ENCODE data around the gene RFK.

Gene RFK

DNA sequence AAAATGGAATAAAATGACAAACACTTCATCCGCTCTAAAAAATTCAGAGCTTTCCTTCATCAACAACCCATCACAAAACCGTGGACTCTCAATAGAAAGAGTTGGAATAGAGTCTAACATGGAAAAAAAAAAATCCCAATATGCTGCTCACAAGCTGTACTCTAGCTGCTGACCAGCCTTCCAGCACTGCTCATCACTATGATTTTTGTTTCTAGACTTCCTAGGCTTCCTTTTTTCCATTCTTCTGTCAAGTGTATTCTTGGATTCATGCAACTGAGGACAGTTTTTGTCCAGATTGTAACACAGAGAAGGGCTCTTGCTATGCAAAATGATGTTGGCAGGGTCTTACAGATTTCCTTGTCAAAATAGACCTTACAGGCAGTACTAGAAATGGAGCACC, 34.5 kb downstream of the RFK start:
- H3K4me3 ChIP-seq (ENCODE audit: low read depth, low read length): no peak overlapping the region
- TF ChIP-seq, protein P1, sequence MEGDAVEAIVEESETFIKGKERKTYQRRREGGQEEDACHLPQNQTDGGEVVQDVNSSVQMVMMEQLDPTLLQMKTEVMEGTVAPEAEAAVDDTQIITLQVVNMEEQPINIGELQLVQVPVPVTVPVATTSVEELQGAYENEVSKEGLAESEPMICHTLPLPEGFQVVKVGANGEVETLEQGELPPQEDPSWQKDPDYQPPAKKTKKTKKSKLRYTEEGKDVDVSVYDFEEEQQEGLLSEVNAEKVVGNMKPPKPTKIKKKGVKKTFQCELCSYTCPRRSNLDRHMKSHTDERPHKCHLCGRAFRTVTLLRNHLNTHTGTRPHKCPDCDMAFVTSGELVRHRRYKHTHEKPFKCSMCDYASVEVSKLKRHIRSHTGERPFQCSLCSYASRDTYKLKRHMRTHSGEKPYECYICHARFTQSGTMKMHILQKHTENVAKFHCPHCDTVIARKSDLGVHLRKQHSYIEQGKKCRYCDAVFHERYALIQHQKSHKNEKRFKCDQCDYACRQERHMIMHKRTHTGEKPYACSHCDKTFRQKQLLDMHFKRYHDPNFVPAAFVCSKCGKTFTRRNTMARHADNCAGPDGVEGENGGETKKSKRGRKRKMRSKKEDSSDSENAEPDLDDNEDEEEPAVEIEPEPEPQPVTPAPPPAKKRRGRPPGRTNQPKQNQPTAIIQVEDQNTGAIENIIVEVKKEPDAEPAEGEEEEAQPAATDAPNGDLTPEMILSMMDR (IDR thresholded peaks at IDR 0.05; ENCODE audit: low read depth, low read length, missing control alignments): no peak
- no peak for DNase-seq (ENCODE audit: low read depth)

DNA sequence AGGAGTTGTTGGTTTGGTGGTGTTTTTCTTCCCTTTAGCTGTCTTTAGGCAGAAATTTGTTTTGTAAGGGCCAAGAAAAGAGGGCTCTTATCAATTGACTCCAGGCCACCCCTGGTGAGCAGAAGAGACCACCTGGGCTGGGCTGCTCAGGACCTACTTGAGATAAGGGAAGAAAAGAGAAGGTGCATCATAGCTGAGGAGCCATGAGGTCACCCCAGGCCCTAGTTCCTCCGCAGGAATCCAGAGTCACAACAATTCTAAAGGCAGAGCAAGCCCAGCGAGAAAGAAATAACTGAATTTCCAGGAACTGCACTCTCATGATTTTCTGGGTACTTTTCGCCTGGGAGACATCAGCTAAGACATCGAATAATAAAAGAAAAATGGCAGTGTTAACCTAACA, 34.9 kb downstream of the RFK start:
- no peak for DNase-seq (ENCODE audit: low read depth)
- H3K4me3 ChIP-seq (ENCODE audit: low read depth, low read length): no peak overlapping the region
- TF ChIP-seq, protein P1 (IDR thresholded peaks at IDR 0.05; ENCODE audit: low read depth, low read length, missing control alignments): no peak

DNA sequence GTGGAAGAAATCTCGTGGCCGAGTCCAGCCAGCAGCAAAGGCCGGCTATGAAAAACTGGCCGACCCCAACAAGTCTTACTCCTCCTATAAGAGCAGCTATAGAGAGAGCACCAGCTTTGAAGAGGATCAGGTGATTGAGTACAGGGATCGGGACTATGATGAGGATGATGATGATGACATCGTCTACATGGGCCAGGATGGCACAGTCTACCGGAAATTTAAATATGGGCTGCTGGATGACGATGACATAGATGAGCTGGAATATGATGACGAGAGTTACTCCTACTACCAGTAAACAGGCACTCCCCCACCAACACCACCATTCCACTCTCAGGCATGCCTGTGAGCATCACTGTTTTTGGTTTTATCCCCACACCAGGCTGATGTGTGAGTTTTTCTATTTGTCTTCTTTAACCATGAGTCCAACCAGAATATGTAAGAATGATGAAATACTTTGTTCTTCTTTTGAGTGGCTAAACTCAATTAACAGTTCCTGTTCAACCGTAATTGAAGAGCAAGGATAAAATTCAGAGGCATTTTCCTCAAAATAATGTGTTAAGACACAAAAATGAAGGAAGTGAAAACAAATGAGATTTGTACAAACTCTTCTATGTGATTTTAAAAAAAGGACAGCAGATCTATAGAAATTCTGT, 35.5 kb downstream of the RFK start:
- no peak overlapping the region for H3K4me3 ChIP-seq (ENCODE audit: low read depth, low read length)
- DNase-seq (ENCODE audit: low read depth): no peak
- TF ChIP-seq, protein P1 (IDR thresholded peaks at IDR 0.05; ENCODE audit: low read depth, low read length, missing control alignments): no peak

- TF ChIP-seq, protein P1 (IDR thresholded peaks at IDR 0.05; ENCODE audit: low read depth, low read length, missing control alignments): no peak
- no peak for DNase-seq (ENCODE audit: low read depth)
- H3K4me3 ChIP-seq (ENCODE audit: low read depth, low read length): no peak overlapping the region
Observed at GRCh38 chr9:76357555-76357954, 36.7 kb downstream of the RFK start.

GRCh38 chr9:76355886-76356285, 38.3 kb downstream of the RFK start:
- DNase-seq (ENCODE audit: low read depth): no peak
- no peak overlapping the region for H3K4me3 ChIP-seq (ENCODE audit: low read depth, low read length)
- TF ChIP-seq, protein P1 (IDR thresholded peaks at IDR 0.05; ENCODE audit: low read depth, low read length, missing control alignments): no peak

DNA sequence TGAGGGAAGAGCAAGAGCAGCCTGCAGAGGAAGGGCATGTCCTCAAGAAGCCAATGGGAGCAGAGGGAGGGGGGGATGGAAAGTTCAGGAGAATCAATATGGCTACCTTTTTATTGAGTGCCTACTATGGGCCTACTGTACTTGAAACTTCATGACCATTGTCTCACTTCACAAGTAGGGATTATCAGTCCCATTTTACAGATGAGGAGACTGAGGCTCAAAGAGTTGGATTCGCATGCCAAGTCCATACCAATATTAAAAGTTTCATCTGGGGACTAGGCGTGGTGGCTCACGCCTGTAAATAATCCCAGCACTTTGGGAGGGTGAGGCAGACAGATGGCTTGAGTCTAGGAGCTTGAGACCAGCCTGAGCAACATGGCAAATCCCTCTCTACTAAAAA, 40.0 kb downstream of the RFK start:
- no peak for DNase-seq (ENCODE audit: low read depth)
- TF ChIP-seq, protein P1 (IDR thresholded peaks at IDR 0.05; ENCODE audit: low read depth, low read length, missing control alignments): no peak
- H3K4me3 ChIP-seq (ENCODE audit: low read depth, low read length): no peak overlapping the region

DNA sequence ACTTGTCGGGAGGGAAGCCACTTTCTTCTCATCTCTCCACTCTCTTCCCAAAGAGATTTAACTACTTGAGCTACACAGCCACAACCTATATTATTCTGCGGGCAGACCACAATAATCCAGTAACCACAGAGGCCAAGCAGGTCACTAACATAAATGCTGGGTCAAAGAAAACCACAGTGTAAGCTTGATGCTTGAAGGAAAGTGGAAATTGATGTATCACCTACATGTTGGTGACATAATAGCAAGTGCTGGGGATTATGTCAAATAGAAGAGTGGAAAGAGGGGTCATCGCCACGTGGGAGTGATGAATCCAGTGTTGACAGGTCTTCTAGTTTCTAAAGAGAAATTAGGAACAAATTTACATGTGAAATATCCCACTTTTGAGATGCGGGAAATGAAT, 40.9 kb downstream of the RFK start:
- TF ChIP-seq, protein P1 (IDR thresholded peaks at IDR 0.05; ENCODE audit: low read depth, low read length, missing control alignments): no peak
- no peak overlapping the region for H3K4me3 ChIP-seq (ENCODE audit: low read depth, low read length)
- no peak for DNase-seq (ENCODE audit: low read depth)

All from GM12864 (cell line).